Type B pancreatic cell (in vitro differentiated cells): ENCODE data around the gene ALDH1A2. TPM values are rescaled to one million over a fixed set of nuclear protein-coding genes. Genes with fewer than 3 reads are reported as not detected.
"Not testable (repeated sequence)": the region's sequence is repeated elsewhere in the genome, so short reads cannot be mapped to it uniquely, and the experiment has no call there.

Experiments
- DNase-seq: peaks from one replicate; pipeline ENCODE4 v3.0.0; 2021; ENCODE audit warnings: mixed read lengths; ENCODE audit not compliant: unreplicated experiment; ENCODE audit errors: extremely low spot score
- H3K27ac Mint-ChIP-seq: 2 replicates; pipeline ENCODE4 v1.8.0; 2021; ENCODE audit warnings: mild to moderate bottlenecking, mixed read lengths
- H3K27me3 Mint-ChIP-seq: 2 replicates; pipeline ENCODE4 v1.8.0; 2021; ENCODE audit warnings: mixed read lengths
- H3K36me3 Mint-ChIP-seq: 2 replicates; pipeline ENCODE4 v1.8.0; 2021; ENCODE audit warnings: mixed read lengths
- H3K4me1 Mint-ChIP-seq: one replicate; pipeline ENCODE4 v1.8.0; 2021; ENCODE audit warnings: mixed read lengths; ENCODE audit not compliant: unreplicated experiment
- H3K4me3 Mint-ChIP-seq: 2 replicates; pipeline ENCODE4 v1.8.0; 2021; ENCODE audit warnings: mild to moderate bottlenecking, mixed read lengths
- H3K9me3 Mint-ChIP-seq: 2 replicates; pipeline ENCODE4 v1.8.0; 2021; ENCODE audit warnings: mixed read lengths
- CTCF ChIP-seq: fragments of 200-600 bp; sonication (generic); conservative IDR thresholded peaks from 2 replicates; pipeline ENCODE4 v1.5.0; 2021; ENCODE audit warnings: antibody characterized with exemption, mild to moderate bottlenecking
- total RNA-seq: library from RNA; stranded (reverse); gene quantifications from 2 replicates; pipeline ENCODE4 v1.2.1, GENCODE V29; 2021; ENCODE audit warnings: low replicate concordance

Gene ALDH1A2
- total RNA-seq, 1 donor from 2014 or later = 38.3 TPM

- peaks cover 4% of the 10 kb centered on the region for H3K9me3 Mint-ChIP-seq
- no peak overlapping the region for H3K4me3 Mint-ChIP-seq
- H3K27me3 Mint-ChIP-seq = peaks cover 12% of the 10 kb centered on the region
- no peak for TF ChIP-seq CTCF
- no peak overlapping the region for H3K27ac Mint-ChIP-seq
- no peaks in the 10 kb centered on the region for H3K4me1 Mint-ChIP-seq
- no peak for DNase-seq
- no peaks in the 10 kb centered on the region for H3K36me3 Mint-ChIP-seq
Observed at GRCh38 chr15:58086491-58086890, 21.0 kb upstream of the ALDH1A2 start.

- Mint-ChIP-seq H3K4me3 (no peak overlapping the region), H3K36me3 (no peaks in the 10 kb centered on the region), H3K4me1 (no peaks in the 10 kb centered on the region), H3K9me3 (peaks cover 4% of the 10 kb centered on the region), H3K27me3 (peaks cover 6% of the 10 kb centered on the region), H3K27ac (no peak overlapping the region)
- TF ChIP-seq CTCF = no peak
- DNase-seq = no peak
Observed at GRCh38 chr15:58083526-58083925, 18.0 kb upstream of the ALDH1A2 start.

DNA sequence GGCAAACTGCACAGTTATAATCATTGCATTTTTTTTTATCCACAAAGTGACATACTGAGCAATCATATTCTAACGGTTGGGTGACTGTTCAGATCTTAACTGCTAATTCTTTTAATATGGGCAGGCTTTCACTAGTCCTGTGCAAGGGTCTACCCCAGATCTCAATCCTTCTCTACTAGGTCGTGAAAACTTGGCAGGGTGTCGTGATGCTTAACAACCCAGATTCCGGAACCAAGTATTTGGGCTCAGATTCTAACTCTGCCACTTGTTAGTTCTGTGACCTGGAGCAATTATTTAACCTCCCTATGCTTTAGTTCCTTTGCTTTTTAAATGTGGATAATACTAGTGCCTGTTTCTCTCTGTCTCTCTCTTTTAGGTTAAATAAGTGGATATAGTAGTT is 16.4 kb upstream of the ALDH1A2 start:
- peaks cover 6% of the 10 kb centered on the region for H3K27me3 Mint-ChIP-seq
- H3K9me3 Mint-ChIP-seq = no peaks in the 10 kb centered on the region
- no peak overlapping the region for H3K27ac Mint-ChIP-seq
- H3K4me1 Mint-ChIP-seq = no peaks in the 10 kb centered on the region
- no peak for DNase-seq
- TF ChIP-seq CTCF = no peak
- no peaks in the 10 kb centered on the region for H3K36me3 Mint-ChIP-seq
- H3K4me3 Mint-ChIP-seq = no peak overlapping the region

DNA sequence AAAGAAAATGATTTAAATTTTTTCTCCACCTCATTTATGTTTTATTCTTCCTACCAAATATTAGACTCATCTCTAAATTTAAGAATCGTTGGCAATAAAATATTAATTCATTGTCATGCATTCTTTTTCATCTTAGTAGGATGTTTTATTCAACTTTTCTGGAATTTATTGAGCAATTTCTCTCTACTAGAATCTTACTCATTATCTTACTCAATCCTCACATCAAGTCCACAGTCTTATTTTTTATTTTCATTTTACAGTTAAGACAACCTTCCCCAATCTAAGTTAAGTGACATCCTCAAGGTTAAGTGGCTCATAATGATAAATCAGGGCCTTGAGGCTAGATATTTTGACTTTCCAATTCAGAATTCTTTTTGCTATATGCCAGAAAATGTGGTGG is 15.9 kb upstream of the ALDH1A2 start:
- Mint-ChIP-seq H3K27ac (no peak overlapping the region), H3K4me3 (no peak overlapping the region), H3K36me3 (no peaks in the 10 kb centered on the region), H3K27me3 (peaks cover 3% of the 10 kb centered on the region), H3K9me3 (no peaks in the 10 kb centered on the region), H3K4me1 (no peaks in the 10 kb centered on the region)
- no peak for TF ChIP-seq CTCF
- no peak for DNase-seq

DNA sequence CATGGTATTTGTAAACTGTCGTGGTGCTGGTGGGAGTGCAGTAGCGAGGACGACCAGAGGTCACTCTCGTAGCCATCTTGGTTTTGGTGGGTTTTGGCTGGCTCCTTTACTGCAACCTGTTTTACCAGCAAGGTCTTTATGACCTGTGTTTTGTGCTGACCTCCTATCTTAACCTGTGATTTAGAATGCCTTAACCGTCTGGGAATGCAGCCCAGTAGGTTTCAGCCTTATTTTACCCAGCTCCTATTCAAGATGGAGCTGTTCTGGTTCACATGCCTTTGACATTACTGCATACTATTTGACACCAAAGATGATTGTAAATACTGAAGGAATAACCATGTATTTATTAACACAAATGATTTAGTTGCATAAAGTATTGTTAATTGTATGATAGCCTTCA is 15.4 kb upstream of the ALDH1A2 start:
- H3K27ac Mint-ChIP-seq, H3K9me3 Mint-ChIP-seq, H3K4me1 Mint-ChIP-seq, DNase-seq, H3K4me3 Mint-ChIP-seq, H3K27me3 Mint-ChIP-seq, H3K36me3 Mint-ChIP-seq: not testable (repeated sequence)

DNA sequence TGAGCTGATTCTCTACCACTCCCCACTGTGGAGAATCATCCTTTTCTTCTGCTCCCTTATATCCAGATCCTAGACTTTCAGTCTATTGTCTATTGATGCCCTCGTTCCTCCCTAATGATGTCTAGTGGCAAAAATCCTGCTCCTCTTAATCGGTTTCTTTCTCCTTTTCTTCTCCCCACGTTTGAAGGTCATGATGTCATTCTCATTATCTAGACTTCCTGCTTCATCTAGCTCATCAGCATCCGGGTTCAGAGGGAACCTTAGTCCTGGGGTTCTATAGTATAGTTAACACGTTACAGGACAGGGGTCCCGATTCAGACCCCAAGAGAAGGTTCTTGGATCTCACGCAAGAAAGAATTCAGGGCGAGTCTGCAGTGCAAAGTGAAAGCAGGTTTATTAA is 14.9 kb upstream of the ALDH1A2 start:
- Mint-ChIP-seq H3K36me3 (no peaks in the 10 kb centered on the region), H3K27me3 (peaks cover 3% of the 10 kb centered on the region), H3K4me3 (no peak overlapping the region), H3K27ac (no peak overlapping the region), H3K4me1 (no peaks in the 10 kb centered on the region), H3K9me3 (no peaks in the 10 kb centered on the region)
- DNase-seq = no peak
- TF ChIP-seq CTCF = no peak
